ENCODE data around the gene DCAF12L2.

The DCAF12L2 gene

GRCh38 chrX:126124721-126125120 is 41.4 kb downstream of the DCAF12L2 start:
- H3K27ac ChIP-seq (ENCODE audit: low read length), result no peak overlapping the region
- H3K4me3 ChIP-seq (ENCODE audit: low read length), result no peak overlapping the region
- WGBS (ENCODE audit: insufficient coverage, insufficient read length), result no CpG with 5 or more reads among the region's 2 CpGs
- H3K27me3 ChIP-seq (ENCODE audit: control insufficient read depth, insufficient read depth, low read length), result no peaks in the 10 kb centered on the region
- no peaks in the 10 kb centered on the region for H3K4me1 ChIP-seq (ENCODE audit: control insufficient read depth, insufficient read depth, low read length)
- no peaks in the 10 kb centered on the region for H3K9me3 ChIP-seq (ENCODE audit: control insufficient read depth, insufficient read depth, low read length)
- no peak for DNase-seq (ENCODE audit: low read depth, low spot score)
- no peaks in the 10 kb centered on the region for H3K36me3 ChIP-seq (ENCODE audit: control insufficient read depth, insufficient read depth, low read length)

Measured in iPS DF 6.9 (cell line).